Naive thymus-derived CD4-positive, alpha-beta T cell (primary cell): ENCODE measurements around the gene SCG5. TPM values are rescaled to one million over a fixed set of nuclear protein-coding genes. Genes with fewer than 3 reads are reported as not detected.

ENCODE experiments used
- polyA plus RNA-seq, 2 donors: library from polyadenylated mRNA; unstranded; fragments of 300-500 nt; fragmentation: Illumina TruSeq; gene quantifications; one replicate each; pipeline ENCODE4 v1.2.3, GENCODE V29; 2021
- total RNA-seq, 6 experiments: library from RNA in 5 of 6; stranded (reverse) in 5 of 6; gene quantifications; 1 replicate in 5 of 6; 2 replicates in 1 of 6; pipeline ENCODE4 v1.2.3 and lab custom pipeline; 2021 to 2026

Gene SCG5
- total and polyA plus RNA-seq, 7 experiments from 2014 or later = 0.37 to 2.8 (median 0.57) TPM; not detected in 2

Other genes with a start within 250 kb of the SCG5 start
- 1 to 10 TPM in 3 of 5 experiments, under 1 TPM in 2; 0.36 to 1.5 (median 1.2) TPM for gene GOLGA8K, start 238.4 kb upstream of the SCG5 start, total RNA-seq
- gene GOLGA8K, start 238.4 kb upstream of the SCG5 start, polyA plus RNA-seq = not detected
- 1 to 10 TPM; 3.7 to 6.4 (median 5.4) TPM for gene GOLGA8O, start 186.1 kb upstream of the SCG5 start, total RNA-seq
- not detected for gene GOLGA8O, start 186.1 kb upstream of the SCG5 start, polyA plus RNA-seq
- gene GOLGA8N, start 48.3 kb upstream of the SCG5 start, total RNA-seq = 10 to 100 TPM in 4 of 5 experiments, 1 to 10 TPM in 1; 9.8 to 19.4 (median 14.1) TPM
- under 1 TPM in 1 of 2 donors, not detected in 1; 0.28 TPM for gene GOLGA8N, start 48.3 kb upstream of the SCG5 start, polyA plus RNA-seq
- 100 to 1,000 TPM in 1 of 5 experiments, 1 to 10 TPM in 4; 5.0 to 101 (median 5.9) TPM for gene ARHGAP11A, start 26.2 kb upstream of the SCG5 start, total RNA-seq
- 1 to 10 TPM; 2.1 to 2.3 TPM for gene ARHGAP11A, start 26.2 kb upstream of the SCG5 start, polyA plus RNA-seq
- gene GREM1, start 76.3 kb downstream of the SCG5 start, total RNA-seq = not detected
- not detected for gene GREM1, start 76.3 kb downstream of the SCG5 start, polyA plus RNA-seq